Heart right ventricle (tissue), 16 donors: ENCODE results near the gene DUSP16. TPM values are rescaled to one million over a fixed set of nuclear protein-coding genes. Genes with fewer than 3 reads are reported as not detected.

Experiments used
- ATAC-seq, 8 donors: fragments of 200-7000 bp; cut with Tn5 transposase; one replicate each; pipeline ENCODE4 v1.9.1; 2020; ENCODE audit warnings: mild to moderate bottlenecking in 8 of 8, moderate library complexity in 8 of 8, moderate number of reproducible peaks in 1 of 8
- DNase-seq, 2 donors: peaks; one replicate each; pipeline ENCODE4 v3.0.0-alpha.2; 2020
- H3K27ac ChIP-seq, 10 donors: fragments of 200-600 bp; sonication (generic) in 2 of 10; one replicate each; pipeline versions ENCODE4 v1.5.0 to v1.8.0; 2020 to 2022; ENCODE audit warnings: mild to moderate bottlenecking in 3 of 10
- H3K27me3 ChIP-seq, 7 donors: fragments of 200-600 bp; one replicate each; pipeline ENCODE4 v1.8.0; 2021 to 2022; ENCODE audit warnings: mild to moderate bottlenecking in 2 of 7
- H3K36me3 ChIP-seq, 9 donors: fragments of 200-600 bp; sonication (generic) in 1 of 9; one replicate each; pipeline versions ENCODE4 v1.5.0 to v1.8.0; 2020 to 2022; ENCODE audit warnings: mild to moderate bottlenecking in 2 of 9
- H3K4me1 ChIP-seq, 9 donors: fragments of 200-600 bp; sonication (generic) in 1 of 9; one replicate each; pipeline versions ENCODE4 v1.5.0 to v1.8.0; 2020 to 2022; ENCODE audit warnings: mild to moderate bottlenecking in 4 of 9
- H3K4me3 ChIP-seq, 10 donors: fragments of 200-600 bp; sonication (generic) in 2 of 10; one replicate each; pipeline versions ENCODE4 v1.5.0 to v1.8.0; 2020 to 2022; ENCODE audit warnings: mild to moderate bottlenecking in 7 of 10, moderate library complexity in 2 of 10
- H3K9me3 ChIP-seq, 11 donors: fragments of 200-600 bp in 10 of 11; sonication (generic) in 2 of 11; one replicate each; pipeline versions ENCODE4 v1.5.0 to v1.8.0; 2013 to 2022; ENCODE audit warnings: mild to moderate bottlenecking in 2 of 11, control low read depth in 1 of 11, moderate library complexity in 1 of 11
- WGBS, 2 donors: extraction: QIAGEN DNeasy Blood & Tissue Kit; methylation state at CpG; one replicate each; pipeline ENCODE4 v1.1.7; 2013; ENCODE audit warnings: inconsistent platforms in 1 of 2; 5-methylcytosine and 5-hydroxymethylcytosine counted together
- intact Hi-C, 10 donors: fragments of 100-400 bp; cut with DNase I; formaldehyde crosslinking; loops; one replicate each; pipeline versions ENCODE4 v1.11.1 to v1.14.2; 2022
- polyA plus RNA-seq, 2 donors: library from polyadenylated mRNA; stranded (reverse); fragments of 200-250 nt; gene quantifications; one replicate each; pipeline ENCODE4 v1.2.3, GENCODE V29; 2013
- total RNA-seq, 10 donors: library from RNA; stranded (reverse); fragmentation: NEBNext Ultra II Directional in 3 of 10; extraction: Animal tissue kit (Norgen Biotek cat#: 25700) in 3 of 10; gene quantifications; one replicate each; pipeline versions ENCODE4 v1.2.1 to v1.2.4, GENCODE V29; 2021 to 2023
- TF ChIP-seq, protein P1 (sequence below), 9 donors: fragments of 200-600 bp; sonication (generic) in 2 of 9; IDR thresholded peaks; one replicate each; pipeline versions ENCODE4 v1.5.0 to v1.8.0; 2021 to 2022; ENCODE audit warnings: antibody characterized with exemption in 9 of 9, mild to moderate bottlenecking in 5 of 9, moderate library complexity in 1 of 9
- donor health status: Arrhythmogenic right ventricular cardiomyopathy.
- donor health status: ischemic (EF 13 %, LVEDD 7.1; RV severe dilation, severe dysfunction).
- donor health status: healthy with polysubstance abuse.
- donor health status: DM: no; HTN: yes; CAD: no.
- donor health status: DM: no; HTN: no; CAD: no.
- donor health status: ischemic (EF 25% LVEDD 6.9; RV normal size, moderate dysfunction).
- donor health status: ischemic (EF 25% LVEDD 5.7; RV mildly dilated, moderate dysfunction).
- donor health status: healthy.
- donor health status: DM: yes; HTN: yes; CAD: no.
- donor health status: Ischemic cardiomyopathy.
- donor health status: ischemic (EF 35%, LVEDD 5.7; RV mildly dilated, moderate dysfunction).
- donor health status: nonischemic (EF 11% LVEDD 7.7; RV severe dilation, severe dysfunction).
- donor health status: DM: yes; HTN: yes; CAD: no.
- donor health status: PGD.
- donor health status: ischemic (EF 29% LVEDD 5.4; RV normal size, mild dysfunction).
- donor health status: nonischemic (EF 23%, LVEDD 6.1; RV moderate dilation, normal function).

The DUSP16 gene
- total and polyA plus RNA-seq, 12 donors = 2.6 to 21.7 (median 15.8) TPM

DNA sequence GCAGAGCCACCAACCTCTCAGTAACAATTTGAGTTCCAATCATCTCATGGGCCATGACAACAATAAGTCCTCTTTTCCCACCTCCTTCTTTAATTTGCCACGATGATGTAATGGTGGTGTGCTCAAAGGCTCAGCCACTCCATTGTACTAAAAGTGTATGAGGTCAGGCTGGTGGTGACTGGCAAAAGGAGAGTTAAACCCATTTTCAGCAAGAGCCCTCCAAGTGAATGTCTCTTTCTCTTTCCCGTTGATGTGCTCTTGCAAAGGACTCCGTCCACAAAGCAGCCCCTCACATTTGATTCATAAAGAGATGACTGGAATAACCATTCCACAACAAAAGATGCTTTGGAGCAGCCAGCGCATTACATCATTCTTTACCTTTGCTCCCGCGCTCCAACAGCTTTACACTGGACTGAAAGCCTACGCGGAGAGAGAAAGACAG, 41.6 kb downstream of the DUSP16 start:
- ATAC-seq (no peak), DNase-seq (no peak)
- H3K4me1 ChIP-seq = peaks cover 0 to 46% (median 19%) of the 10 kb centered on the region in 9 donors
- WGBS, 2 donors = 84 to 85% methylated on average over 8 of the region's 8 CpGs
- H3K27ac ChIP-seq = no peak overlapping the region
- TF ChIP-seq, protein P1, sequence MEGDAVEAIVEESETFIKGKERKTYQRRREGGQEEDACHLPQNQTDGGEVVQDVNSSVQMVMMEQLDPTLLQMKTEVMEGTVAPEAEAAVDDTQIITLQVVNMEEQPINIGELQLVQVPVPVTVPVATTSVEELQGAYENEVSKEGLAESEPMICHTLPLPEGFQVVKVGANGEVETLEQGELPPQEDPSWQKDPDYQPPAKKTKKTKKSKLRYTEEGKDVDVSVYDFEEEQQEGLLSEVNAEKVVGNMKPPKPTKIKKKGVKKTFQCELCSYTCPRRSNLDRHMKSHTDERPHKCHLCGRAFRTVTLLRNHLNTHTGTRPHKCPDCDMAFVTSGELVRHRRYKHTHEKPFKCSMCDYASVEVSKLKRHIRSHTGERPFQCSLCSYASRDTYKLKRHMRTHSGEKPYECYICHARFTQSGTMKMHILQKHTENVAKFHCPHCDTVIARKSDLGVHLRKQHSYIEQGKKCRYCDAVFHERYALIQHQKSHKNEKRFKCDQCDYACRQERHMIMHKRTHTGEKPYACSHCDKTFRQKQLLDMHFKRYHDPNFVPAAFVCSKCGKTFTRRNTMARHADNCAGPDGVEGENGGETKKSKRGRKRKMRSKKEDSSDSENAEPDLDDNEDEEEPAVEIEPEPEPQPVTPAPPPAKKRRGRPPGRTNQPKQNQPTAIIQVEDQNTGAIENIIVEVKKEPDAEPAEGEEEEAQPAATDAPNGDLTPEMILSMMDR (IDR thresholded peaks at IDR 0.05) = no peak
- H3K9me3 ChIP-seq = no peaks in the 10 kb centered on the region
- H3K27me3 ChIP-seq = no peaks in the 10 kb centered on the region
- intact Hi-C loops = no loop called here
- H3K4me3 ChIP-seq = no peak overlapping the region
- peaks cover 0 to 52% (median 12%) of the 10 kb centered on the region in 9 donors for H3K36me3 ChIP-seq

GRCh38 chr12:12520273-12520672, 42.4 kb downstream of the DUSP16 start:
- Histone ChIP-seq H3K4me3 (no peak overlapping the region), H3K36me3 (peaks cover 0 to 60% (median 12%) of the 10 kb centered on the region in 9 donors), H3K4me1 (peaks cover 0 to 46% (median 19%) of the 10 kb centered on the region in 9 donors), H3K27ac (no peak overlapping the region), H3K9me3 (no peaks in the 10 kb centered on the region), H3K27me3 (no peaks in the 10 kb centered on the region)
- ATAC-seq (no peak), DNase-seq (no peak)
- TF ChIP-seq, protein P1 (IDR thresholded peaks at IDR 0.05) = no peak
- intact Hi-C loops = no loop called here

DNA sequence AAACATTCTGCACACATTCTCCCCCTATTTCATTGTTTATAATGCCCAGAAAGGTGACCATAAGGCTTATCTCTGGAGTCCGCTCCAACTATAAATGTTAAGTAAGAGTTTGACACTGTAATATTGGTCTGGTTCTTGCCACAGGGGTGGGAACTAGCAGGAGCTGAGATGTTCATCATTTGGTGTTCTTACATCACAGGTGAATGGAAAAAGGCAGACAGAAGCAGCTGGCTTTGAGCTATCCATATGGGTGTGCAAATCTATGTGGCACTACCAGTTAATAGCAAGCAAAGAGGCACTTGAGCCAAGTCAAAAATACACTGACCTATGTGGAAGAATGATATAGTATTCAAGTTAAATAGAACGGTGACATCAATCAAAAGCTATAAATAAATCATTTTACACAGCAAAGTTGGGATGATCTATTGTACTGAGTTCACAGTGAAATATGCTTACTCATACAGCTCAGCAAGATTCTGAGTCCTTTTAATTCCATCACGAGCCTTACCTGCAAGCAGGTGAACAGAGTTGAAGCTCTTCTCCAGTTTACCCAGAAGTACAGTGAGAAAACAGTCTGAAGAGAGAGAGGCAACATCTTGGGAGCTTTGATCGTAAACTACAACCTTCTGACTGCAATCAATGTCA, 43.2 kb downstream of the DUSP16 start:
- no peak for ATAC-seq
- Histone ChIP-seq H3K4me3 (no peak overlapping the region), H3K9me3 (no peaks in the 10 kb centered on the region), H3K4me1 (peaks cover 0 to 48% (median 19%) of the 10 kb centered on the region in 9 donors), H3K27ac (no peak overlapping the region), H3K27me3 (no peaks in the 10 kb centered on the region), H3K36me3 (peaks cover 0 to 60% (median 12%) of the 10 kb centered on the region in 9 donors)
- intact Hi-C loops = no loop called here
- 63 to 74% methylated on average over 4 of the region's 4 CpGs for WGBS, 2 donors
- TF ChIP-seq, protein P1 (IDR thresholded peaks at IDR 0.05) = no peak
- DNase-seq = no peak

DNA sequence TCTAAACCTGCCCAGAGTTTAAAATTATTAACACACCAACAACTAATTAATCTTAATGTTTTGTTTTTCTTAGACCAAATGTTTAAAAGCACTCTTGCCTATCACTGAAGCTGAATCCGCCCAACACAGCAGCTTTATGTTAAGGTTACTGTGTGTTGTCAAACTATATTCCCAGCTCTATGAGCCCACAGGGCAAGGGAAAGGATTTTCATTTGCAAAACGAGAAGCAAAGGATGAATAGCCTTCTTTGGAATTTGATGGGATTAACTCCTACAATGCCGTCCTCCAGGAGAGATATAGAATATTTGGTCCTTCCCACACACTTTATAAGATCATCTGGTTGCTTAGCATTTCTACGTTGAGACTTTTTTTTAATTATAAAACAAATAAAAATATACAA, 43.7 kb downstream of the DUSP16 start:
- WGBS, 2 donors = 53 to 65% methylated on average over 4 of the region's 4 CpGs
- no peak for DNase-seq
- Histone ChIP-seq H3K4me1 (peaks cover 0 to 52% (median 19%) of the 10 kb centered on the region in 9 donors), H3K27me3 (no peaks in the 10 kb centered on the region), H3K36me3 (peaks cover 0 to 60% (median 12%) of the 10 kb centered on the region in 9 donors), H3K4me3 (no peak overlapping the region), H3K27ac (peak overlapping the region in 2 of 10 donors; percentile 4 to 19), H3K9me3 (no peaks in the 10 kb centered on the region)
- intact Hi-C loops = no loop called here
- ATAC-seq = no peak
- TF ChIP-seq, protein P1 (IDR thresholded peaks at IDR 0.05) = no peak
